HG02870 (cell line): ENCODE results near the gene CMKLR1.

Source experiments
- ATAC-seq: cut with Tn5 transposase; IDR thresholded peaks from one replicate; pipeline ENCODE4 v1.9.1; 2021; ENCODE audit warnings: mild to moderate bottlenecking, moderate library complexity; ENCODE audit not compliant: unreplicated experiment

The CMKLR1 gene, protein sequence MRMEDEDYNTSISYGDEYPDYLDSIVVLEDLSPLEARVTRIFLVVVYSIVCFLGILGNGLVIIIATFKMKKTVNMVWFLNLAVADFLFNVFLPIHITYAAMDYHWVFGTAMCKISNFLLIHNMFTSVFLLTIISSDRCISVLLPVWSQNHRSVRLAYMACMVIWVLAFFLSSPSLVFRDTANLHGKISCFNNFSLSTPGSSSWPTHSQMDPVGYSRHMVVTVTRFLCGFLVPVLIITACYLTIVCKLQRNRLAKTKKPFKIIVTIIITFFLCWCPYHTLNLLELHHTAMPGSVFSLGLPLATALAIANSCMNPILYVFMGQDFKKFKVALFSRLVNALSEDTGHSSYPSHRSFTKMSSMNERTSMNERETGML

DNA sequence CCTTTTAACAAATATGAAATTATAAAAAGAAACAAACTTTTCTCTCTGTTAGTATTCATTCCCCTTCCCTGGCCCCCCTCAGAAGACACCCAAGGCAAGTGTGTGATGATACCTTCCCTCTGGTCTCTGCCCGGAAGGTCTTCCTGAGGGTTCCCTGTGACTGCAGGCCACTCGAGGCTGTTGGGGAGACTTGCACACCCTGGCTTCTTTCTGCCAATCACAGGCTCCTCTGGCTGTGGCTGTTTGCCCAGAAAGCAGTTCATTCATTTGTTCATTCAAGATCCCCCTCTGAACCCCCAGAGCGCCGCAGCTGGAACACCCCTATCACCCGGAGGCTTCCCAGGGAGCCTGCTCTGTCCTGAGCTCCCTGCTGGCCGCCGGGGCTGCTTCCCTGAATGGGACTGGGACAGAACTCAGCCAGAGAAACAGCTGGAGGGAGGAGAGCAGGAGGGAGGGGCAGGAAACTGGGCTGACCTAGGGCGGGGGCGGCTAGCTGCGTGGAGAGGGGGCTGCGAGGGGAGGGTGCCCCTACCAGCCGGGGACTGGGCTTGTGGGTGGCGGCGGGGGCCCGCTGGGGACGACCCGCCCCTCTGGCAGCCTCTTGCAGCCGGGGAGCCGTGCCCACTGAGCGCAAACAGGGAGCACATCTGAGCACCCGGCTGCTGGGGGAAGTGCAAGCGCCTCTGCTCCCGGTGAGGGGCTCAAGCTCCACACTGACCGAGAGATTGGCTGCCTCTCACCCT lies at the start of gene CMKLR1:
CMKLR1 (minus strand) TSS at position 397 of the 743 bp plus-strand sequence. CDS start 45,720 bp downstream, outside the sequence.
- ATAC-seq, result no peak

DNA sequence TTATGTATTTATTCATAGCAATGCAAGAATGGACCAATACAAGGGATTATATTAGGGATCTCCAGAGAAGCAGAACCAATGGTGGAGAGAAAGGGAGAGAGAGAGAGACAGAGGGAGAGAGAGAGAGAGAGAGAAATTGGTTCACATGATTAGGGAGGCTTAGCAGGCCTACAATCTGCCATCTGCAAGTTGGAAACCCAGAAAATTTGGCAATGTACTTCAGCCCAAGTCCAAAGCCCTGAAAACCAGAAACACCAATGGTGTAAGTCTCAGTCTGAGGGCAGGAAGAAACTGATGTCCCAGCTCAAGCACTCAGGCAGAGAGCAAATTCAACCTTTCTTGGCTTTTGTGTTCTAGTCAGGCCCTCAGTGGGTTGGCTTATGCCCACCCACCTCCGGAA lies 48.7 kb upstream of the CMKLR1 start:
- no peak for ATAC-seq

GRCh38 chr12:108386709-108387360 lies 47.7 kb upstream of the CMKLR1 start:
- no peak for ATAC-seq

DNA sequence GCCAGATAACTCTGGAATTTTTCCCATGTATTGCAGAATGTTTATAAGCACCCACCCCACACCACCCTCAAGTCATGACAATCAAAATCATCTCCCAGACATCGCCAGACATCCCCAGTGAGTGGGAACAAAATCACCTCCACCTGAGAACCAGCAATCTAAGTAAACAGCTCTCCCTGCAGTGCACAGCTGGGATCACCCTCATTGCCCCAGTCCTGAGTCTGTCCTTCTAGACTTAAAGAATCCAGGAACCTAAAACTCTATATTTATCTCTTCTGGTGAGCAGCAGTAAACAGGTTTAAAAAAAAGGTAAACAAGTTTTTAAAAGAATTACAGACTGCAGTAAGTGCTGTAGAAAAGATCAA lies 43.3 kb upstream of the CMKLR1 start:
- no peak for ATAC-seq

GRCh38 chr12:108381787-108382436 lies 42.8 kb upstream of the CMKLR1 start:
- no peak for ATAC-seq

GRCh38 chr12:108380382-108380781 lies 41.3 kb upstream of the CMKLR1 start:
- ATAC-seq, result no peak

DNA sequence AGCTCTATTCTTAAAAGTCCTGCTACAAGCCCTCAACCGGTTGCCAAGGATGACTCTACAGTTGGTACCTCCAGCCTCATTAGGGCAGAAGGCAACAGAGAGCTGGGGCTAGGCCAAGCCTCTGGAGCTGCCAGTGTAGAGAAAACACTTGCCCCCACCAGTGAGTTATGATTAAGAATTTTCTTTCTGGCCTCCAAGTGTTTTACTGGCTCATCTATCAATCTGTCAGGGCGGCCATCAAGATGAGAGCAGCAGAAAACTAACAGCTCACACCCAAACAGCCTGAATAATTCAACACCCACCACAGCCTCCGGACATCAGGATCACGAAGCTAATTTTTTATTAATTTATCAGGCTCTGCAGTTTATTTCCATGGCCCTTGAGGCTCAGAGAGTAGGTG lies 40.7 kb upstream of the CMKLR1 start:
- ATAC-seq, result no peak

DNA sequence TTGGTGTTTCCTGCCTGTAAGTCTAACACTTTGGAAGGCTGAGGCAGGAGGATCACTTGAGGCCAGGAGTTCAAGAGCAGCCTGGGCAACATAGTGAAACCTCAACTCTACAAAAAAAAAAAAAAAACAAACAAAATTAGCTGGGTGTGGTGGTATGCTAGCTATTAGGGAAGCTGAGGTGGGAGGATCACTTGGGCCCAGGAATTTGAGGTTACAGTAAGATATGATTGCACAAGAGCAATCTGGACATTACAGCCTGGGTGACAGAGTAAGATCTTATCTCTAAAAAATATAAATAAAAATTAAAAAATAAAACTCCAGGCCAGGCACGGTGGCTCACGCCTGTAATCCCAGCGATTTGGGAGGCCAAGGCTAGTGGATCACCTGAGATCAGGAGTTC lies 39.8 kb upstream of the CMKLR1 start:
- no peak for ATAC-seq

DNA sequence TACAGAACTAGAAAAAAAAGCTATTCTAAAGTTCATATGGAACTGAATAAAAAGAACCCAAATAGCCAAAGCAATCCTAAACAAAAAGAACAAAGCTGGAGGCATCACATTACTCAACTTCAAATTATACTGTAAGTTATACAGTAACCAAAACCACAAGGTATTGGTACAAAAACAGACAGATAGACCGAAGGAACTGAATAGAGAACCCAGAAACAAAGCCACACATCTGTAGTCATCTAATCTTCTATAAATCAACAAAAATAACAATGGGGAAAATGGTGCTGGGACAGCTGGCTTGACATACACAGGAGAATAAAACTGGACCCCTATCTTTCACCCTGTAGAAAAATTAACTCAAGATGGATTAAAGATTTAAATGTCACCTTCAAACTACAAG lies 38.1 kb upstream of the CMKLR1 start:
- no peak for ATAC-seq

DNA sequence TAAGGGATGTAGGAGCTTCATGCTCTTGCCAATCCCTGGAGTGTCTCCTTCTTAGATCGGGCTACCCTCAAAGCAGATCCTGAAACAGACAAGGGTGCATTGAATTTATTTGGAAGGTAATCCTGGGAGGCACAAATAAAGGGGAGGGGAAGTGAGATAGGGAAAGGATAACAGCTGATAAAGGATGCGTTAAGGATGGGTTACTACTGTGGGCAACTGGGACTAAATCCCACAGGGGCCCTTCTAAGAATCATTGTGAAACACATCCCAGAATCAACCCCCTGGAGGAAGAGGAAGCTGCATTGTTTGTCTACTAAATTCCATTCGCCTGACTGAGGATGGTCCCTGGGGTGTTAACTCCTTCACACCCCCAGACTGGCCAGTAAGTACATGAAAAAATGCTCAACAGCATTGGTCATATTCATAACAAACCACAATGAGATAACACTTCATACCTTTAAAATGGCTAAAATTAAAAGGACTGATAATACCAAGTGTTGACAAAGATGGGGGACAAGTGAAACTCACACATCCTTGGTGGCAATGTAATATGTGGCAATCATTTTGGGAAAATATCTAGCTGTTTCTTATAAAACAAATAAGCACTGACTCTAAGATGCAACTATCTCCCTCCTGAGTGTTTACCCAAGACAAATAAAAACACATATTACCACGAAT lies 37.0 kb upstream of the CMKLR1 start:
- no peak for ATAC-seq

DNA sequence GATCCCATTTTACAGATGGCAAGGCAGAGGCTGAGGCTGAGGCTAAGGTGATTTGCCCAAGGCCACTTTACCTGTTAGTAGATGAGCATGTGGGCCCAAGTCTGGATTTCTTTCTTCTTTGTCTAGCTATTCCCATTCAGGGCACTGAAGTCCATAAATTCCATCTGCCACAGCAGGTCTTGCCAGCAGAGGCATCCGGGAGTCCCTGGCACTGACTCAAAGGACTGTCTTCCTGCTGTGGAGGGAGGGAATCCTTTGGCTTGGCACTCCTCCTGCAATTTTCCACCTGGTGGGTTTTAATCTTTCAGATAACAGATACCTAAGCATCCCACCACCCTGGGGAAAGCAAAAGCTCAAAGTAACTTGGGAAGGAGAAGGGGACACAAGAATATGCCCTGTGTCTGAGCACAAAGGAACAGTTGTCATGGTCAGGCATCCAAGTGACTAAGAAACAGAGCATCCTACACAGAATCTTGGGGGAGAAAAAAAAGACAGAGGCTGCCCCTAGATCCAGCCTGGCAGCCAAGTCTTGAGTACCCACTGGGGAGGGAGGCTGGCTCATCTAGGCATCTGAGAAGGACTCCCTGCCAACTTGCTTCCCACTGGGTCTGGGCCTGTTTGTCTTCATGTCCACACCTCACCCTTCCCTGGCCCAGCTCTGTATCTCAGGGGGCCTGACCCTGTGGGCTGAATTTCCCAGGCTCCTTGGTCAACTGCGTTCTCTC lies 35.6 kb upstream of the CMKLR1 start:
- ATAC-seq, result no peak

GRCh38 chr12:108373111-108373510 lies 34.0 kb upstream of the CMKLR1 start:
- no peak for ATAC-seq

DNA sequence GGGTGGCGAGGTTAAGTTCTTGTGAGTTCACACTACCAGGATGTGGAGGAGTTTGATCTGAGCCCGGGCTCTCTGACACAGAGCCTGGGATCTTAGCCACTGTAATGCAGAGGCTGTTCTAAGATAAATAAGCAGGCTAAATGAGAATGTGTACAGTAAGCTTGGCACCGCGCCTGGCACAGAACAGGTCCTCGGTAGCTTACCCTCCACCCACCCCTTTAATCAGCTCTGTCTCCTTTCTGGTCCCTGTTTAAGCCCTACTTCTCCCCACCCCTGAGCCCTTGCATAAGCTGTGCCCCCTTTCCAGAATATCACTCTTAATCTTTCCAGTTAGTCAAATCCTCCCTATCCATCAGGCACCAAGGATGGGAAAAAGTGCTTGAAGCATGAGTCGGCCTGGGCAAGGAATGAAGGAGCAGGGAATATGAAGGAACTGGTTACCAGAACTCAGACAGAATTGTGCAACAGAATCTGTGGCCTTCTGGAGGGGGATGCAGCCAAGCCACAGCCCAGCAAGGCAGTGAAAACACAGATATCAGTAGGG lies 32.8 kb upstream of the CMKLR1 start:
- no peak for ATAC-seq

- ATAC-seq, result no peak
These were observed 31.3 kb upstream of the CMKLR1 start for GRCh38 chr12:108370415-108370814.

GRCh38 chr12:108369736-108370396 lies 30.8 kb upstream of the CMKLR1 start:
- ATAC-seq, result no peak

GRCh38 chr12:108368089-108368488 lies 29.0 kb upstream of the CMKLR1 start:
- no peak for ATAC-seq

- ATAC-seq, result no peak
These were observed 28.3 kb upstream of the CMKLR1 start for GRCh38 chr12:108367436-108367835.

DNA sequence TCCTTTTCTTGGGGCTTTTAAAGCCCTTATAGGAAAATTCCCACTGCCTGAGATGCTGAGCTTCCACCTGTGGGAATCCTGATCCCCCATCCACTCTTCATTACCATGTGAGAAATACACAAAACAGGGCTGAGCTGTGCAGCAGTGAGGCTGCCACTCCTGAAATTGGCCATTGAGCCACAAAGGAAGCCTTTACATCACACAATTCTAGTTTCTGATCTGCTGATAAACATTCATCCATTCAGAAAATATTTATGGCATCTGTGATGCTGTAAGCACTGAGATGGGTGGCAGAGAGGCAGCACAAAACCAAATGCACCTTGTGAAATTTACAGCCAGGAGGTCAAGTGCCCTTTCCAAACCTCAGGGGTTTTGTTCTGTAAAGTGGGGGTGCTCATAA lies 26.2 kb upstream of the CMKLR1 start:
- no peak for ATAC-seq

GRCh38 chr12:108364879-108365278 lies 25.8 kb upstream of the CMKLR1 start:
- no peak for ATAC-seq
